ENCODE measurements around the gene ZMYND12. TPM values are rescaled to one million over a fixed set of nuclear protein-coding genes. Genes with fewer than 3 reads are reported as not detected.

Gene ZMYND12
- total and polyA plus RNA-seq, 2 donors from 2014 or later = 1.9 to 17.7 TPM

- intact Hi-C loops (cut with DNase I) = no loop called here
- DNase-seq = no peak
- TF ChIP-seq, protein P1, sequence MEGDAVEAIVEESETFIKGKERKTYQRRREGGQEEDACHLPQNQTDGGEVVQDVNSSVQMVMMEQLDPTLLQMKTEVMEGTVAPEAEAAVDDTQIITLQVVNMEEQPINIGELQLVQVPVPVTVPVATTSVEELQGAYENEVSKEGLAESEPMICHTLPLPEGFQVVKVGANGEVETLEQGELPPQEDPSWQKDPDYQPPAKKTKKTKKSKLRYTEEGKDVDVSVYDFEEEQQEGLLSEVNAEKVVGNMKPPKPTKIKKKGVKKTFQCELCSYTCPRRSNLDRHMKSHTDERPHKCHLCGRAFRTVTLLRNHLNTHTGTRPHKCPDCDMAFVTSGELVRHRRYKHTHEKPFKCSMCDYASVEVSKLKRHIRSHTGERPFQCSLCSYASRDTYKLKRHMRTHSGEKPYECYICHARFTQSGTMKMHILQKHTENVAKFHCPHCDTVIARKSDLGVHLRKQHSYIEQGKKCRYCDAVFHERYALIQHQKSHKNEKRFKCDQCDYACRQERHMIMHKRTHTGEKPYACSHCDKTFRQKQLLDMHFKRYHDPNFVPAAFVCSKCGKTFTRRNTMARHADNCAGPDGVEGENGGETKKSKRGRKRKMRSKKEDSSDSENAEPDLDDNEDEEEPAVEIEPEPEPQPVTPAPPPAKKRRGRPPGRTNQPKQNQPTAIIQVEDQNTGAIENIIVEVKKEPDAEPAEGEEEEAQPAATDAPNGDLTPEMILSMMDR (IDR thresholded peaks at IDR 0.05; ENCODE audit: borderline replicate concordance, extremely low read depth, insufficient read depth) = no peak
- Histone ChIP-seq H3K4me3 (ENCODE audit: low read length in 3 of 3) (no peak overlapping the region), H3K27ac (ENCODE audit: low read depth in 2 of 2, low read length in 2 of 2) (no peak overlapping the region), H3K27me3 (ENCODE audit: control insufficient read depth, insufficient read depth, low read length) (no peaks in the 10 kb centered on the region), H3K36me3 (ENCODE audit: control insufficient read depth in 2 of 3, insufficient read depth in 3 of 3, low read length in 3 of 3) (no peaks in the 10 kb centered on the region), H3K4me1 (ENCODE audit: control insufficient read depth in 2 of 3, insufficient read depth in 2 of 3, low read depth in 1 of 3, low read length in 3 of 3) (no peaks in the 10 kb centered on the region), H3K9ac (ENCODE audit: low read length in 3 of 3) (no peak overlapping the region), H3K9me3 (ENCODE audit: control insufficient read depth in 2 of 3, insufficient read depth in 1 of 3, low read length in 3 of 3) (no peaks in the 10 kb centered on the region)
- FAIRE-seq = no peak
These were observed 33.1 kb downstream of the ZMYND12 start for GRCh38 chr1:42422737-42423136.

GRCh38 chr1:42420911-42421585 lies 34.8 kb downstream of the ZMYND12 start:
- Histone ChIP-seq H3K9ac (ENCODE audit: low read length in 3 of 3) (no peak overlapping the region), H3K36me3 (ENCODE audit: control insufficient read depth in 2 of 3, insufficient read depth in 3 of 3, low read length in 3 of 3) (no peaks in the 10 kb centered on the region), H3K4me1 (ENCODE audit: control insufficient read depth in 2 of 3, insufficient read depth in 2 of 3, low read depth in 1 of 3, low read length in 3 of 3) (no peaks in the 10 kb centered on the region), H3K27ac (ENCODE audit: low read depth in 2 of 2, low read length in 2 of 2) (no peak overlapping the region), H3K9me3 (ENCODE audit: control insufficient read depth in 2 of 3, insufficient read depth in 1 of 3, low read length in 3 of 3) (no peaks in the 10 kb centered on the region), H3K4me3 (ENCODE audit: low read length in 3 of 3) (no peak overlapping the region), H3K27me3 (ENCODE audit: control insufficient read depth, insufficient read depth, low read length) (no peaks in the 10 kb centered on the region)
- DNase-seq (peak; percentile 86 to 97 (median 89)), FAIRE-seq (no peak)
- TF ChIP-seq, protein P1 (IDR thresholded peaks at IDR 0.05; ENCODE audit: borderline replicate concordance, extremely low read depth, insufficient read depth) = no peak
- intact Hi-C loops (cut with DNase I) = no loop called here

DNA sequence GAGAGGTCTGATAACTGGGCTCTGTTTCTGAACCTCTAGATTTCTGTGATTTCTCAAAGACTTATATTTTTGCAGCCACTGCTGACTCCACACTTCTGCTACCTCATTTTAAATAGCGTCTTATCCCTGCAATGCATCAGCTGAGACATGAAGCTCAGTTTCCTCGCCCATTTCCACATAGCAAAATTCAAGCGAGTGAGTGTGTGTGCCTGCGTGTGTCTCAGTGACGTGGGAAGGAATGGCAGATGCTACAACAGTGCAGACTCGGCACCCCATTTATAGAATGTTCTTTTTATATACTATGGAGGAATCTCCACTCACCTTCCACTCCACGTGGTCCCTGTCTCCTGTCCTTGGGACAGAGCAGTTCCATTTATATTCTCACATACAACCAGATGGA lies 35.7 kb downstream of the ZMYND12 start:
- Histone ChIP-seq H3K27ac (ENCODE audit: low read depth in 2 of 2, low read length in 2 of 2) (no peak overlapping the region), H3K36me3 (ENCODE audit: control insufficient read depth in 2 of 3, insufficient read depth in 3 of 3, low read length in 3 of 3) (no peaks in the 10 kb centered on the region), H3K27me3 (ENCODE audit: control insufficient read depth, insufficient read depth, low read length) (no peaks in the 10 kb centered on the region), H3K9ac (ENCODE audit: low read length in 3 of 3) (no peak overlapping the region), H3K4me3 (ENCODE audit: low read length in 3 of 3) (no peak overlapping the region), H3K9me3 (ENCODE audit: control insufficient read depth in 2 of 3, insufficient read depth in 1 of 3, low read length in 3 of 3) (no peaks in the 10 kb centered on the region), H3K4me1 (ENCODE audit: control insufficient read depth in 2 of 3, insufficient read depth in 2 of 3, low read depth in 1 of 3, low read length in 3 of 3) (no peaks in the 10 kb centered on the region)
- FAIRE-seq (no peak), DNase-seq (no peak)
- intact Hi-C loops (cut with DNase I) = no loop called here
- TF ChIP-seq, protein P1 (IDR thresholded peaks at IDR 0.05; ENCODE audit: borderline replicate concordance, extremely low read depth, insufficient read depth) = no peak
